SU-DHL-6 (cell line): ENCODE measurements around the gene MLYCD.

Experiments used
- H2AFZ ChIP-seq: fragments of 200-600 bp; sonication (generic); 2 replicates; pipeline ENCODE4 v1.6.1; 2014; ENCODE audit warnings: low read depth, mild to moderate bottlenecking, moderate library complexity, mixed read lengths, antibody characterized with exemption, low read length; ENCODE audit not compliant: severe bottlenecking
- H3F3A ChIP-seq: fragments of 200-600 bp; shearing (Covaris generic); 2 replicates; pipeline ENCODE4 v1.6.0; 2016; ENCODE audit warnings: antibody characterized with exemption, mild to moderate bottlenecking; ENCODE audit not compliant: insufficient read depth
- H3K27ac ChIP-seq: fragments of 200-600 bp; sonication (generic); 2 replicates; pipeline ENCODE4 v1.5.1; 2016; ENCODE audit warnings: low read depth, mild to moderate bottlenecking, low read length, moderate library complexity, mixed read lengths
- H3K27me3 ChIP-seq: fragments of 200-600 bp; sonication (generic), shearing (Covaris generic); 2 replicates; pipeline ENCODE4 v1.6.0; 2014; ENCODE audit warnings: mild to moderate bottlenecking, low read length
- H3K36me3 ChIP-seq: fragments of 200-600 bp; sonication (generic); 2 replicates; pipeline ENCODE4 v1.6.1; 2014; ENCODE audit warnings: mild to moderate bottlenecking, low read length, mixed read lengths
- H3K4me2 ChIP-seq: fragments of 300-600, 200-600 bp; shearing (Covaris generic), sonication (generic); 2 replicates; pipeline ENCODE4 v1.6.0; 2014; ENCODE audit warnings: low read length, low read depth, mild to moderate bottlenecking; ENCODE audit not compliant: poor library complexity, severe bottlenecking
- H3K4me3 ChIP-seq: fragments of 200-600 bp; sonication (generic); 2 replicates; pipeline ENCODE4 v1.5.1; 2014; ENCODE audit warnings: antibody characterized with exemption, low read length, mild to moderate bottlenecking, mixed read lengths; ENCODE audit not compliant: insufficient read depth, poor library complexity, severe bottlenecking
- H3K79me2 ChIP-seq: fragments of 200-600 bp; sonication (generic); 2 replicates; pipeline ENCODE4 v1.6.1; 2014; ENCODE audit warnings: mild to moderate bottlenecking, low read length, moderate library complexity; ENCODE audit not compliant: insufficient read depth
- H3K9ac ChIP-seq: fragments of 200-600 bp; sonication (generic); 2 replicates; pipeline ENCODE4 v1.7.0; 2014; ENCODE audit warnings: mild to moderate bottlenecking, low read length
- H3K9me2 ChIP-seq: fragments of 200-600 bp; sonication (generic); replicated peaks from 2 replicates; pipeline ENCODE4 v1.6.1; 2014; ENCODE audit warnings: low read length; ENCODE audit not compliant: insufficient read depth
- H3K9me3 ChIP-seq: fragments of 200-600 bp; sonication (generic); 2 replicates; pipeline ENCODE4 v1.6.1; 2014; ENCODE audit warnings: low read length, mixed read lengths; ENCODE audit not compliant: insufficient read depth
- H4K20me1 ChIP-seq: fragments of 200-600 bp; sonication (generic); 2 replicates; pipeline ENCODE4 v1.6.1; 2014; ENCODE audit warnings: low read depth, mild to moderate bottlenecking, antibody characterized with exemption, low read length, moderate library complexity, mixed read lengths
- EZH2phosphoT487 ChIP-seq: fragments of 200-600 bp; sonication (generic), shearing (Covaris generic); conservative IDR thresholded peaks from 2 replicates; pipeline ENCODE4 v1.6.1; 2018; ENCODE audit warnings: mild to moderate bottlenecking, antibody characterized with exemption, low read length, moderate library complexity, mixed read lengths
- TF ChIP-seq, protein P1 (sequence below): fragments of 200-600 bp; sonication (generic); IDR thresholded peaks from one replicate; pipeline ENCODE4 v1.5.1; 2017; ENCODE audit warnings: antibody characterized with exemption, mild to moderate bottlenecking, low read length, moderate library complexity; ENCODE audit not compliant: insufficient read depth, poor library complexity, severe bottlenecking

MLYCD gene

DNA sequence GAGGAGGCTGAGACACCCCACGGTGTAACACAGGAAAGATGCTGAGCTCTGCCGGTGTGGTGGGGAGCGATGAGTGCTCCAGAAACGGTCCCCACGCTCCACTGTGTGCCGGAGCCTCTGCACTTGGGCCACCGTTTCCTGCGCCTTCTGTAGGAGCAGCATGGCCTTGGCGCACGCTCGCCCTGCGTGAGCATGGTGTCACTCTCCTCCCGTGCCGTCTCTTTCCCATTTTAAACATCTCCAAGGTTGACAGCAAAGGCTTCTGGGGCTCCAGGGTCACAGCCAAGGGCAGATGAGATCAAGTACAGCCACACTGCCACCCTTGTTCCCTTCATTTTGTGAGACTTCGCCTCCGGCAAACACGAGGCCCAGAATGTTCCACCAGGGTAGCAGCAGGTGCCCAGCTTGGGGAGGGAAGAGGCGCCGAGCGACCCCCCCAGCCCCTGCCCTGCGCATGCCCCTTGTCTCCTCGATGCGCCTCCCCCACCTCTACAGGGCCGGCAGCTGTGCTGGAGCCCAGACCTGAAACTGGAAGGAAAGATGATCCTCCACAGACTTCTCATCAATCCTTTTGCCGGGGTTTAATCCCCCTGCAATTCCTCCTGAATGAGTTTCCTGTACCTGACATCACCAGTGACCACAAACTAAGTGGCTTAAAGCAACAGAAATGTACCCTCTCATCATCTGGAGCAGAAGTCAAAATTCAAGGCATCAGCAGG lies 34.2 kb downstream of the MLYCD start:
- Histone ChIP-seq H3K79me2 (no peaks in the 10 kb centered on the region), H3K9me2 (no peaks in the 10 kb centered on the region), H3K9me3 (no peaks in the 10 kb centered on the region), H4K20me1 (no peaks in the 10 kb centered on the region), H3K4me3 (no peak overlapping the region), H2AFZ (no peak overlapping the region), H3K27ac (no peak overlapping the region), H3K27me3 (no peaks in the 10 kb centered on the region), H3F3A (no peaks in the 10 kb centered on the region), H3K4me2 (no peak overlapping the region), H3K9ac (no peak overlapping the region), H3K36me3 (no peaks in the 10 kb centered on the region)
- TF ChIP-seq, protein P1, sequence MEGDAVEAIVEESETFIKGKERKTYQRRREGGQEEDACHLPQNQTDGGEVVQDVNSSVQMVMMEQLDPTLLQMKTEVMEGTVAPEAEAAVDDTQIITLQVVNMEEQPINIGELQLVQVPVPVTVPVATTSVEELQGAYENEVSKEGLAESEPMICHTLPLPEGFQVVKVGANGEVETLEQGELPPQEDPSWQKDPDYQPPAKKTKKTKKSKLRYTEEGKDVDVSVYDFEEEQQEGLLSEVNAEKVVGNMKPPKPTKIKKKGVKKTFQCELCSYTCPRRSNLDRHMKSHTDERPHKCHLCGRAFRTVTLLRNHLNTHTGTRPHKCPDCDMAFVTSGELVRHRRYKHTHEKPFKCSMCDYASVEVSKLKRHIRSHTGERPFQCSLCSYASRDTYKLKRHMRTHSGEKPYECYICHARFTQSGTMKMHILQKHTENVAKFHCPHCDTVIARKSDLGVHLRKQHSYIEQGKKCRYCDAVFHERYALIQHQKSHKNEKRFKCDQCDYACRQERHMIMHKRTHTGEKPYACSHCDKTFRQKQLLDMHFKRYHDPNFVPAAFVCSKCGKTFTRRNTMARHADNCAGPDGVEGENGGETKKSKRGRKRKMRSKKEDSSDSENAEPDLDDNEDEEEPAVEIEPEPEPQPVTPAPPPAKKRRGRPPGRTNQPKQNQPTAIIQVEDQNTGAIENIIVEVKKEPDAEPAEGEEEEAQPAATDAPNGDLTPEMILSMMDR = no peak
- no peak for TF ChIP-seq EZH2phosphoT487

DNA sequence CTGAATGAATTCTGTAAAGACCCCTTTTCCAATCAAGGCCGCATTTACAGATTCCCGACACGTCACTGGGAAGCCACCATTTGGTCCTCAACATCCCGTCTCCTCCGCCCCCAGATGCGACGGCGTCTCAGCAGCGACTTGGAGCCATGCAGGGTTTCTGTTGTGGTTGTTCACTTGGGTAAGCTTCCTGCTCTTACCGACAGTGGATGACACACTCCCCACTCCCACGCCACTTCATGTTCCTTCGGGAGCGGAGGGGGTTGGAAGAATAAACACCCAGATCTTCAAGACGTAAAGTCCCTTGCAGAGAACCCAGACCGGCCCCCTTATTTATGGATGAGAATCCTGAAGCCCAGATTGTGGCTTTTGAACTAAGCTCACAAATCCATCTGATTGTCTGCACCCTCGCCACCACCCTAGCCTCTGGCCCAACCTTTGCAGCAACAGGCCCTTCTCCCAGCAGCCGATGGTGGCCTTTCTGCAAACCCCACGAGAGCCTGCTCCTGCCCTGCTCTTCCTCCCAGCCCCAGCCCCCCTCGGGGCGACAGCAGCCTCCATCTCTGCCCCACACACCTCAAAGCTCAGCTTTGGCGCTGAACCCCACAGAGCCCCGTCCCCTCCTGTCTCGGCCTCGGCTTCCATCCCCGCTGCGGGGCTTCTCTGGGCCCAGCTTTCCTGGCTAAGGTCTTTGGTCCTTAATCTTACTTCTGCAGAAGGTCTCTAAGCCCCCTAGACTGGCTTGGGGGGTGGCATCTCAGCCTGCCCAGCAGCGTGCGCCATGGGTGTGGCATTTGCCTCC lies 35.2 kb downstream of the MLYCD start:
- Histone ChIP-seq H3K9me2 (no peaks in the 10 kb centered on the region), H3K27ac (no peak overlapping the region), H3K36me3 (no peaks in the 10 kb centered on the region), H3F3A (no peaks in the 10 kb centered on the region), H3K9ac (no peak overlapping the region), H2AFZ (no peak overlapping the region), H3K79me2 (no peaks in the 10 kb centered on the region), H3K4me2 (no peak overlapping the region), H3K9me3 (no peaks in the 10 kb centered on the region), H3K4me3 (no peak overlapping the region), H4K20me1 (no peaks in the 10 kb centered on the region), H3K27me3 (no peaks in the 10 kb centered on the region)
- no peak for TF ChIP-seq EZH2phosphoT487
- TF ChIP-seq, protein P1 = no peak

DNA sequence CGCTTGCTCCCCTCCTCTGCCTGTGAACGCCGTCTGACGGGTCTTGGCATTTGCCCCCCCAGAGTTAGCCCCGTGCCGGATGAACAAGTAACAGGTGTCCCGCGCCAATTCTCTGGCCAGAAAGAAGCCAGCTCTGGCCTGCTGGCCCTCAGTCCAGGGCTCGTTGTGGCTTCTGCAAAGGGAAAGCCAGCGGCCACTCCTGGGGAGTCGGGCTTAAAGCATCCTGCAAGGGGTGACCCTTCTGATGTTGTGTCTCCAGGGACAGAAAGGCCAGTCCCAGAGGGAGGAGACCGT lies 35.7 kb downstream of the MLYCD start:
- H3K4me2 ChIP-seq = no peak overlapping the region
- no peaks in the 10 kb centered on the region for H4K20me1 ChIP-seq
- no peaks in the 10 kb centered on the region for H3K36me3 ChIP-seq

More for the DNA sequence above, 35.7 kb downstream of the MLYCD start:
- Histone ChIP-seq H3K9me3 (no peaks in the 10 kb centered on the region), H3F3A (no peaks in the 10 kb centered on the region), H3K27me3 (no peaks in the 10 kb centered on the region), H3K27ac (no peak overlapping the region), H2AFZ (no peak overlapping the region), H3K9ac (no peak overlapping the region), H3K79me2 (no peaks in the 10 kb centered on the region), H3K4me3 (no peak overlapping the region), H3K9me2 (no peaks in the 10 kb centered on the region)
- no peak for TF ChIP-seq EZH2phosphoT487
- TF ChIP-seq, protein P1 = no peak
